GM19397 (cell line): ENCODE data around the gene GNB4.
A peak's percentile ranks its signal among the peaks of the same experiment; 100 is the strongest.

Experiments used
- ATAC-seq: cut with Tn5 transposase; IDR thresholded peaks from one replicate; pipeline ENCODE4 v1.9.1; 2021; ENCODE audit warnings: mild to moderate bottlenecking, moderate library complexity; ENCODE audit not compliant: unreplicated experiment

GNB4 gene

DNA sequence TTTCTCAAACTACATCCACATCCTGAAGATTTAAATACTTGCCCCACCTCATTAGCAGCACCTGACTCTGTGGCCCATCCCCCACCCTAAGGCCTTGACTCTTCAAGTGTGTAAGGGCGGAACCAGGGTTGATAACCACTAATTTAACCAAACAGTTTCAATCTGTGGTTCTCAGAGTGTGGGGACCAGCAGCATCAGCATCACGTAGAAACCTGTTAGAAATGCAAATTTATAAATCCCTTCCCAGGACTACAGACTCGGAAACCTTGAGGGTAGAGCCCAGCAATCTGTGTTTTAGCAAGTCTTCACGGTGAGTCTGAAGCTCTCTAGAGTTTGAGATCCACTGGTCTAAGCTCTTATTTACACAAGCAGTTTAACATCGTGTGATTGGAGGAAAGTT, 12.4 kb downstream of the GNB4 start:
- ATAC-seq = peak; percentile 90

DNA sequence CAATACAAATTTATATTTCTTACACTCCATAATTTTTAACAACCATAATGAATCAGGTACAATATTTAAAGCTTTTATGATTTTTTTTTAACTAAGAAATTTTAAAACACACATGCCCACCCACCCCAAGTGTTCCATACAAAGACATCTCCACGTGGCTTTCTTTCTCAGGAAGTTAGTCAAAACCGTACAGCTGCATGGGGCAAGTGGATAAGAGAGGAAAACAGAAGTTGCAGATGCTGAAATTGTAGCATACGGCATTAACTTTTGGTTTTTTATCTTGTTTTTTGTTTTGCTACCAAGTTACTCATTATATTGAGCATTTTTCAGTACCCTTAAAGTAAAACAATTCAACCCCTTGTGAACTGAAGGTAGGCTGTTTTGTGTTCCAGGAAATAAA, 14.8 kb downstream of the GNB4 start:
- ATAC-seq = no peak

DNA sequence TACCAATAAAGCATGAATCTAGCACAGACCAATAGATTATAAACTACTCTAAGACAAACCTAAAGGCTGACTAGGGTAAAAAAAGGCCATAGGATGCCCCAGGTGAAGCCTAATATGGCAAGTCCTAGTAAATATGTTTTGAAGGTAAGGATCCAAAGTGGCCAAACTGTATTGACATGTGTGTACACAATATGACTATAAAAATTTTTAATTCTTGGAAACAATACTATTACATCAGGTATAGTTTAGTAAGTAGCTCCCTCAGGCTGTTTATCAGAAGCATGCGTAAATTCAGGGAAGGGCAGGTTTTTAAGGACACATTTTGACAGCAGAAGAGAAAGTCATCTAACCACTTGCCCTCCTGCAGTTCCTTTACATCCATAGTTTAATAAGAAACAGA, 18.8 kb downstream of the GNB4 start:
- ATAC-seq = no peak

DNA sequence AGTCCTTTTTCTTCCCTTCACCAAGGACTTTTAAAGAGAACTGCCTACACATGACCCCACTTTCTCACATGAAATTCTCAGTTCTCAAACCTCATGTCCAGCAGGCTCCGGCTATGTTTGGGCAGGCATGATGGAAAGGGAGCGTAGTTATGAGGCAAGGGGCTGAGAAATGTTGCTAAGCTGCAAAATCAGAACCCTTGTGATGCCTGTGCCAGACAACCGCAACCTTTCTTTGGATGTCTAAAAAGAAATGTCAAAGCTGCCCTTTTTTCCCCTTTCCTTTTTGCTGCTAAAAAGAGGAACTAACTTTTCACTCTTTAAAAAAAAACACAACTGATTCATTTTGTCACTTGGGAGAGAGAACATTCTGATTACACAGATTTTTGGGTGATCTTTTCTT, 19.2 kb downstream of the GNB4 start:
- peak; percentile 63 for ATAC-seq

DNA sequence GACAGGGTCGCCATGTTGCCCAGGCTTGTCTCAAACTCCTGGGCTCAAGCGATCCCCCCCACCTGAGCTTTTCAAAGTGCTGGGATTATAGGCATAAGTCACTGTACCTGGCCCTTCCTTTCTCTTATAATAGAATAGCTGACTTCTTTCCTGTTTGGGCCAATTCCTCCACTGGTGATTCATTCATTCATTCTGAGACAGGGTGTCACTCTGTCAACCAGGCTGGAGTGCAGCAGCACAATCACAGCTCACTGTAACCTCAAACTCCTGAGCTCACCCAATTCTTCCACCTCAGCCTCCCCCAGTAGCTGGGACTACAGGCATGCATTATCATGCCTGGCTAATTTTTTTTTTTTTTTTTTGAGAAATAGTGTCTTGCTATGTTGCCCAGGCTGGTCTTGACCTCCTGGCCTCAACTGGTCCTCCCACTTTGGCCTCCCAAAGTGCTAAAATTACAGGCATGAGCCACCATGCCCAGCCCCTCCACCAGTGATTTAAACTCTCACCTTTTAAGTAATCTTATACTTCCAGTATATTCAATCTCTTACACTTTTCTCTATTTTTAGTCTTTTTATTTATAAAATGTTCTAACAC, 20.9 kb downstream of the GNB4 start:
- no peak for ATAC-seq

DNA sequence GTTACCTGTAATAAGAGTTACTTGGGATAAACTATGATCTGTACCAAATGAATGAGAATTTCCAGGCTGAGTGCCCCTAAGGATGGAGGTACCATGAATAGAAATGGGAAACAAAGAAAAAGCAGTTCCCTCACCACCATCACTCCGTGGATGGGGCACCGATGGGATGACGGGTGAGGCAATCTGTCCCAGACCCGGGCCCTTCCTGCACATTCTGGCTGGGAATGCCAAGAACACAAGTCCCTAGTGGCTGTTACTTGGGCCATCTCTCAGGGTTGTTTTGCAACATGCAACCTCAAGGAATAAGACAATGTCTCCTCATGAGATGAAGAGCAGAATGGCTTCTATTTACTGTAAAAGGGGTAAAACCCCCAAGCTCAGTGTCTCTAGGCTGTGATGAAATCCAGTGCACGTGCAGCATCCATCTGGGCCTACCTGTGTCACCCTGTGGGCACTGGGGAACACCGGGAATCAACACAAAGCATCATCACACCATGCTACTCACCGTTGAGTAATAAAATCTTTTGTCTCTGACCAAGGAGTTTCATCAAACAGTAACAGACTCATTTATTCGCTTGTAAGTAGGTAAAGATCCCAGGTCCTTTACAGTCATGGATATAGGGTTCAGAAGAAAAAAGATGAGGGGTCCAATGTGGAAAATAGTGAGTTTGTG, 22.3 kb downstream of the GNB4 start:
- no peak for ATAC-seq

DNA sequence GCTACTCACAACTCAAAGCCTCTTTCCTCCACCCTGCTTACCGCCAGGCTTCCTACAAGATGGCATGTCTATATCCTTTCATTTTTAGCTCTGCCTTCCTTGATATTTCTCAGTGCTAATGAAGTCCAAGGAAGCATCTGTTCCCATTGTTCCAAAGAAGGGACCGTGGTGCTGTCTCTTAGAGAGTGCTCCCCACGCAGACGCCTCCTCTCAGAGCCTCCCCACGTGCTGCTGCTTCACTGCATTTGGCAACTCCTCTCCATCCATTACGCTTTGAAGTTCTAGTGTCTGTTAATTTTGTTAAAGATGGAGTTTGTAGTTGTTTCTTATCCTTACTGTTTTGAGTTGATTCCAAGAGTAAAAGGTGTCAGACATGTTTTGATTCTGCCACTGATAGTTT, 26.2 kb downstream of the GNB4 start:
- no peak for ATAC-seq

DNA sequence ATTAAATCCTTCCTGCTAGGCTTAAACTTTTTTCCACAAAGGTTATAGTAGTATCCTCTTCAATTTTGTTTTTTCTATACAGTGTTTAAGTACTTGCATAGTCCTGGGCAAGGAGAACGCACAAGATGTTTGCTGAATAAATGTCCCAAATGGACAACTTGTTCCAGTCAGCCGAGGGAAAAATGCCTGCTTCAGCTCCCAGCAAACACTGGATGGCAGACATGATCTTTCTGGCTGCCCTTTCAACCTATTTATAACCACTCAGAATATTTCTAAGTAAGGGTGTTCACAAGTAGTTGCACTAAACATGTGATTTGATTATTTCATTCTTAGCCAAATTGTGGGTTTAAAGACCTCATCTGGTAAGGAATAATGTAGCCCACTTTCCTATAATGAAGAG, 29.8 kb downstream of the GNB4 start:
- no peak for ATAC-seq

DNA sequence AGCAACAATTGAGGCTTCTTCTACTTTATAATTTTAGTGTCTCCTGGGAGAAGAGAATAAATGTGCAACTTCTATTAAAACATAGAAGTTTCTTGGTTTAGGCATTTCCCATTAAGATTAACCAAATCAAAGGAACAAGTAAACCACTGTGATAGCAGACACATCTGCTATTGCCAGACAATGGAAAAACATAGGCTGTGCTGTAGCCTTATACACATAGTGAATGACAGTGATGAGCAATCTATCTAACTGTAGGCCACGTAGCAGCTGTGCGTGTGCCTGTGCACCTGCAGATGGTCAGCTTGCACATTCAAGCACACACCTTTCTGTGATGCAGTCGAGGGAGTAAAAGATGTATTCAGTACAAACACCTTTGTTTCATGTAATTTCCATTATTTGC, 32.7 kb downstream of the GNB4 start:
- ATAC-seq = no peak

DNA sequence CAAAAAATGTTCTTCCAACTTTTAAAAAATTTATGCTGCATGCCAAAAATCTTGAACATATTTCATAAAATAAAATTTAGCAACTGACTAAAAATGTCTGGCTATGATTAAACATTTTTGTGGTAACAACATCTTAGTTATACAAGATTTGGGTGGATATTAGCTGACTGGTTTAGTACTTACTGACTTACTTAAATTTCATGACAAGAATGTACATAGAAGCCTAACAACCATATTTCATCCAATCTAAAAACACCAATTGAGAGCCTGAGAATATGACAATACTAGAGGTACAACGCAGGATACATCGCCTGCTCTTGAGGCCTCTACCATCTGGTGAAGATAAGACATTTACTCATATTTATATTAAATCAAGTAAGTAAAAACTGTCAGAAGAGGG, 34.6 kb downstream of the GNB4 start:
- no peak for ATAC-seq

DNA sequence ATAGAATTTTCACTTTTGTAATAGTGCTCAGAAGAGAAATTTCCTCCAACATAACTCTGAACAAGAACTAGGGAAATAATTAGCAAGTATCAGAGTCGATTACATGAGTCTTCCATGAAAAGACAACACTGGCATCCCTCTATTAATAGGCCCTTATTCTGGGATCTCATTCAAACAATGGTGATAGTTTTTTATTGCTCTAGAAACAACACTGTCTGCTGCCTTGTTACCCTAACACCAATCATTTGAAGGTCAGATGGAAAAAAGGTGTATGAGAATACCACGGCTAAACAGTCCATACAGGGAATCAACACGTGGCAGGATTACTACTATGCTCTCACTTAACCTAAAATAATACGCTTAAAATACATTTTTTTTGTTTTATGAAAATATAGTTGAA, 35.9 kb downstream of the GNB4 start:
- no peak for ATAC-seq

DNA sequence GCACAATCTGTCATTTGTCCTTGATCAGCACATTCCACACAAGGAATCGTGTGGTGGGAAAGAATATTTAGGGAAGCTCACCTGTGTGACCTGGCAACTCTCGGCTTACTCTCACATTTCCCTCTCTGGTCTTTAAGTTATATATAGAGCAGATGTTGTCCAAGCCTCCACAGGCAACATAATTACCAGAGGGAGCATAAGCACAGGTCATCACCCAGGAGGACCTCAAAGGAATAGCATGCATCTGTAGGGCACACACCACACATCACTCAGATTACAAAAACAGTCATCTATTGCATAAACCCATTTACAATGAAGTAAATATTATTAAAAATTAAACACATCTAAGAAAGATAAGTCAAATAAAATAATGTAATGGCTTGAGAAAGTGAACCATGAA, 36.5 kb downstream of the GNB4 start:
- no peak for ATAC-seq

DNA sequence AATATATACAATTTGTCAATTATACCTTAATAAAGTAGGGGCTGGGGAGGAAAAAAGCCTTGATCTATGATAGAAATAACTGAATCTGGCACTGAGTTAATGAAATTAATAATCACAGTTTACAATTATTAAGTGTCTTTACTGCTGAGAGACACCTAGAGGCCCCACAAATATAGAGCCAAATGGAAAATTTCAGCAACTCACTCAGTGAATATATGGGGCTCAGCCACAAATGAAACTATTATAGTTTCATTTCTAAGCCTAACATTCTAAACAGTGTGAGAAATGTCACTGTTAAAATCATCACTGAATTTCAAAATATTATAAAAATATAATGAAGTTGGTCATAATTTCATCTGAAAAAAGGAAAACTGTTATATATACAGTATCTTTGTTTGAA, 40.3 kb downstream of the GNB4 start:
- ATAC-seq = no peak

DNA sequence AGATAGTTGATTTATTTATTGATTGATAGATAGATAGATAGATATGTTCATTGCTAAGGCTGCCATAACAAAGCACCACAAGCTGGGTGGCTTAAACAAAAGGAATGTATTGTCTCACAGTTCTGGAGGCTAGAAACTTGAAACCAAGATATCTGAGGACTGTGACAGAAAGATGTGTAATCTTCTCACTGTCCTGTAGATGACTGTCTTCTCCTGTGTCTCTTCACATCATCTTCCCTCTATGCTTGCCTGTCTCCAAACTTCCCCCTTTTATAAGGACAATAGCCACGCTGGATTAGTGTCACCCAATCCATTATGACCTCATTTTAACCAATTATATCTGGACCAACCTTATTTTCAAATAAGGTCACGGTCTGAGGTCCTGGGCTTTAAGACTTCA, 40.9 kb downstream of the GNB4 start:
- no peak for ATAC-seq

DNA sequence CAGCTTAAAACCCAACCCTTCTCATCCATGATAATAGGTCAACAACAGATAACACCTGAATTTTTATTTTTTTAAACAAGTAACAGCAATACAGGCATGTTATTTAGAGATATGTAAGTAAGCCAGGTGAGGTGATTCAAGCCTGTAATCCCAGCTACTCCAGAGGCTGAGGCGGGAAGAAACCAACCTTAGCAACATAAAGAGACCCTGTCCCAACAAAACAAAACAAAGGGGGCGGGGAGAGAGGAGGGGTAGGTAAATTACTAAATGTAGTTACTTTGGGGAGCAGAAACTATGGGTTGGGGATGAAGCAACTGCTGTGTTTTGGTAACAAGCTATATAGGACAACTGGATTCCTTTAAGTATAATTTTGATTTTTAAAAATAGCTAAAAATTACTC, 47.0 kb downstream of the GNB4 start:
- no peak for ATAC-seq

DNA sequence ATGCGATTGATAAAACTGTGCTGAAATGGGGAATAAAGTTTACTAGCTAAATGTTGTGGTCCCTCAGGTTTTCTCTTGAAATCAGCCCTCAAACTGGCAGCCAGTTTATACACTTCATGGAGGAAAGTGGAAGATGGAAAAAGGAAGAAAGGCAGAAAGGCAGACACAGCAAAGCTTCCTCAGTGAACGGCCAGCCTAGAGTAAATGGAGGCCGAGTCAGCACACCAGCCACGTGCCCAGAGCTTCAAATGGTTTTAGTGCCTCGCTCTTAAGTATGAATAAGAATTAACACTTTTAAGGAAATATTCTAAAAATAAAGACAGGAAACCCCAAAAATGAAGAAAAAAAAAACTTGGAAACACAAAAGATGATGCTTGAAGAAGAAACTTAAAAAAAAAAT, 48.3 kb downstream of the GNB4 start:
- ATAC-seq = no peak

DNA sequence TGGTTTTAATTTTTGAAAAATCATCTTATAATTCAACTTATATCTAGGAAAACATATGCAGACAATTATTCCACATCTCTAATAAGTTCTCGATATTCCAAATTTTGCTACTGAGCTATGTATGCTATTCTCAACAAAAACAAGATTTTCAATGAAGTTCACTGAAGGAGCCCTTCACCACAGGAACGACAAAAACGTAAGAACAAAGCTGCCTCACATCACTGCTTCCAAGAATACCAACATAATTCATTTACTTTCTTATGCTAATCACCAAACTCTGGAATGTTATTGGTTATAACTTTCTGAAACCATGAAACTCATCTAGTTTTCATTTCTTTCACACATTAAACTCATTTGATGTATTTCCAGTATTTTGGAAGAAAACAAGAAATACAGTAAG, 49.7 kb downstream of the GNB4 start:
- no peak for ATAC-seq

DNA sequence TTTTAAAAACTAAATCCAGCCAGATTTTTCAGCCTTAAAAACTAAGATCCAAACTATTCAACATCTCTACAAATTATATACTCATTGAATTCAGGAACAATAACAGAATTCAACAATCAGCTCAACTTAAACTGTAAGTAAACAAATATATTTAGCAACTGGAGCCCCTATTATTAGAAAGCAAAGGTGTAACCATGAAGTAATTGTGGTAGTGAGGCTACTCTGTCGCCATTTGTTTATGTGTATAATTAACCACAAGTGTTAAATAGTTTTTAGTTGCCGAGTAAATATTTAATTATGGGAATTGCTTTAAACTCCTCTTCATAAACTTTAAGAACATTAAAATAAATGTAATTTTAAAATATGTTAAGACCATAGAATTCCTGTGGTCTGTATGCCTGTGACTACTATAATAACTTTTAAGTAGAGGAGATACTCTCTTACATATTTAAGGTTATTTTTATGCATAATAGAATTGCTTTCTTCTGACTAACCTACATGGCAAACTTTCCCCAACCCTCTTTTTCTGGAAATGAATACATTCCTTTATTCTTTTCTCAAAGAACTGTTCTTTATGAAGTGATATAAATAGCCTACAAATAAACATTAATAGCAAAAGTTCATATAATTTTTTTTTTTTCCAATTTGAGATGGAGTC, 52.6 kb downstream of the GNB4 start:
- ATAC-seq = no peak

DNA sequence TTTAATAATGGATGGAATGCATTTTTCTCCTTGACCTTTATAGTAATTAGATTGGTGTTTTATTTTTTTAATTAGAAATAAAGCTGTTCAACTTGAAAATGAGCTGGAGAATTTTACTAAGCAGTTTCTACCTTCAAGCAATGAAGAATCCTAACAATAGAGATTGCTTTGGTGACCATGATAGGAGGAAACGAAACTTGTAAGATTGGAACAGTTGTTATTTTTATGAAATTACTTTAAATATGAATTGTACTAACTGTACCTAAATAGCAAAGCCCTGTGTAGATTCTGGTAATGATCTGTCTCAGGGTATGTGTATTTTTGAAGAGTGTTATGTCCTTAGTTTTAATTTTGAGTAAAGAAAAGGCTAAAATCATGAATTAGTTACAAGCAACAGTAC, 59.4 kb downstream of the GNB4 start:
- no peak for ATAC-seq

DNA sequence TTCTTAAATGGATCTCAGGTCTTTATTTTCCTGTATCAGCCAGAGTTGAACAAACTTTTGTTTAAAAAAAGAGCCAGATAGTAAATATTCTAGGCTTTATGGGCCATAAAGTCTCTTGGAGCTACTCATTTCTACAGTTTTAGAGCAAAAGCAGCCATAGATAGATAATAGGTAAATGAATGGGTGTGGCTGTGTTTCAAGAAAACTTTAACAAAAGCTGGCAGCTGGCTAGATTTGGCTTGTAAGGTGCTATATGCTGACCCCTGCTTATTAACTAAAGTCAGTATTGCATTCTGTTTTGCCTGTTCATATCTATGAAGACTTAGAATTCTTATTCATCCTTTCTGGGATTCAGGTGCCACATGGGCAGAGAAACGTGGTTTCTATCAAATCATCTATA, 74.8 kb downstream of the GNB4 start:
- ATAC-seq = no peak

DNA sequence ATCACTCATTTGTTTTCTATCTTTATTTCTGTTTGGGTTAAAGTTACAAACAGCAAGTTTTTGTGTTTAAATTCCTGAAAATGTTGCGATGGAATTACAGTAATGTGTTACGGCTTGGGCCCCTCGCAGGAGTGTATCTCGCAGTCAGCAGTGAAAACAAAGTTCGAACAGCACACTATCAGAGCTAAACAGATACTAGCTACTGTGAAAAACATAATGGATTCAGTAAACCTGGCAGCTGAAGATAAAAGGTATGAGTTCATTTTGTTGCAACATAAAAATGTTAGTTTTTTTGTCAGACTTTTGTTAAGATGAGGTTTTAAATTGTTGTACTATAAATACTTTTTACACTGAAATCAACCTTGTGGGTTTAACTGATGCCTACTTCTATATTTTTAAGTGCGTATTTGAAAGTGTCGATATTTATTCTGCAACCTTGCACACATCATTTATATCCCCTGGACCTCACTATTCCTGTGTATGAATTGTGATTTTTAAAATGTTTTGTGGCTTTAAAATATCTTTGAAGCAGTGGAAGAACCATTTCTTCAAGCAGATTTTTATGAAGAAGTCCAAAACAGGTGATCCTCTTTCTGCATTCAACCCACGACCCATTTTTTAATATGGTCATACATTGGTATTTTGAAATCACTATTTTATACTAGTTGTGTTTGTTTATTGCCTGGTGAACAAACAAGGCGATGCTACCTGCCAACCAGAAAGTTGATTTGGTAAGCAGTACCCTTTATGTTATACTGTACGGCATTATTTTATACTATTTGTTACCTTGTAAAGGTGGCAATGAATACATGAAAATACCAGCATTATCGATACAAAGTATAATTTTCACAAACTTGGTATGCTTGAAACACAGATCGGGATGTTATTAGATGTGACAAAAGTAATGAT, 75.9 kb downstream of the GNB4 start:
- ATAC-seq = no peak

DNA sequence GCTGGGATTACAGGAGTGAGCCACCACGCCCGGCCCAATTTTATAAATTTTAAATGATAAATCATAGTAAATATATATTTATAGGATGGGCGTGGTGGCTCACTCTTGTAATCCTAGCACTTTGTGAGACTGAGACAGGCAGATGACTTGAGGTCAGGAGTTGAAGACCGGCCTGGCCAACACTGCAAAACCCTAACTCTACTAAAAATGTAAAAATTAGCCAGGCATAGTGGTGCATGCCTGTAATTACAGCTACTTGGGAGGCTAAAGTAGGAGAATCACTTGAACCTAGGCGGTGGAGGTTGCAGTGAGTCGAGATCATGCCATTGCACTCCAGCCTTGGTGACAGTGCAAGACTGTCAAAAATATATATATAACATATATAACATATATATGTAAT, 77.3 kb downstream of the GNB4 start:
- ATAC-seq = no peak
